Parathyroid adenoma (tissue), 2 donors: ENCODE results near the gene SLC7A6OS.

Experiments
- H2AFZ ChIP-seq: fragments of 300-600 bp; sonication (generic); one replicate; pipeline ENCODE4 v1.7.0; 2017; ENCODE audit warnings: antibody characterized with exemption, mild to moderate bottlenecking
- H3K27ac ChIP-seq: fragments of 300-600 bp; sonication (generic); one replicate; pipeline ENCODE4 v1.7.0; 2017
- H3K27me3 ChIP-seq: fragments of 300-600 bp; sonication (generic); one replicate; pipeline ENCODE4 v1.7.0; 2017; ENCODE audit warnings: low read length; ENCODE audit not compliant: control insufficient read depth, insufficient read depth
- H3K36me3 ChIP-seq: fragments of 300-600 bp; sonication (generic); one replicate; pipeline ENCODE4 v1.7.0; 2017; ENCODE audit warnings: low read length; ENCODE audit not compliant: control insufficient read depth, insufficient read depth
- H3K4me1 ChIP-seq: fragments of 300-600 bp; sonication (generic); one replicate; pipeline ENCODE4 v1.7.0; 2017; ENCODE audit warnings: control low read depth
- H3K4me2 ChIP-seq: fragments of 300-600 bp; sonication (generic); one replicate; pipeline ENCODE4 v1.7.0; 2017; ENCODE audit warnings: low read length
- H3K4me3 ChIP-seq: fragments of 300-600 bp; sonication (generic); one replicate; pipeline ENCODE4 v1.7.0; 2017; ENCODE audit warnings: low read depth, low read length
- H3K79me2 ChIP-seq: fragments of 300-600 bp; sonication (generic); one replicate; pipeline ENCODE4 v1.7.0; 2017; ENCODE audit warnings: control low read depth
- H3K9ac ChIP-seq: fragments of 300-600 bp; sonication (generic); one replicate; pipeline ENCODE4 v1.7.0; 2017; ENCODE audit warnings: mild to moderate bottlenecking
- H3K9me3 ChIP-seq: fragments of 300-600 bp; sonication (generic); one replicate; pipeline ENCODE4 v1.7.0; 2017; ENCODE audit warnings: low read length; ENCODE audit not compliant: control insufficient read depth
- CTCF ChIP-seq: fragments of 300-600 bp; sonication (generic); IDR thresholded peaks from one replicate; pipeline ENCODE4 v1.7.0; 2017; ENCODE audit warnings: antibody characterized with exemption, mild to moderate bottlenecking
- donor health status: primary hyperparathyroidism.

The SLC7A6OS gene

DNA sequence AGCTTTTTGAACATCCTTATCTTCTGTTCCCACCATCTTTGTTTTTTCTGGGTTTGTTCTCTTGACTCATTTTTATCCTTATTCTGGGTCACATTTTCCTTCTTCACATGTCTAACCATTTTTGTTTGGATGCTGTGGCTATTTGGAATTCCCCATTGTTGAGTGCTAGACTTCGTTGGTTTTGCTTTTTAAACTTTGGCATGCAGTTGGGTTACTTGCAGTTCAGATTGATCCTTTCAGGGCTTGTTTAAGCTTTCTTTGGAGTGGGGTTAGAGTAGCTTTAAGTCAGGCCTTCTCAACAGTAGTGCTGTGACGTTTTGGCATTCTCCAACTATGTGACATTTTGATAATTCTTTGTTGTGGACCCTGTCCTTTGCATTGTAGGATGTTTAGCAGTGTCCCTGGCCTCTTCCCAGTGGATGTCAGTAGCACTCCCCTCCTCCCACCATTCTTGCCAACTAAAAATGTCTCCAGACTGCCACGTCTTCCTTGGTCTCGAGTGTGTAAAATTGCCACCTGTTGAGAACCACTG, 21.2 kb upstream of the SLC7A6OS start:
- H3K36me3 ChIP-seq = no peaks in the 10 kb centered on the region
- H3K9ac ChIP-seq = no peak overlapping the region
- no peaks in the 10 kb centered on the region for H3K4me1 ChIP-seq
- no peak overlapping the region for H3K4me3 ChIP-seq
- no peaks in the 10 kb centered on the region for H3K27me3 ChIP-seq
- peaks cover 2% of the 10 kb centered on the region for H3K79me2 ChIP-seq
- H3K4me2 ChIP-seq = no peak overlapping the region
- TF ChIP-seq CTCF = no peak
- H3K27ac ChIP-seq = no peak overlapping the region
- H2AFZ ChIP-seq = no peak overlapping the region
- no peaks in the 10 kb centered on the region for H3K9me3 ChIP-seq

GRCh38 chr16:68328860-68329390, 18.2 kb upstream of the SLC7A6OS start:
- no peak for TF ChIP-seq CTCF
- Histone ChIP-seq H3K36me3 (no peaks in the 10 kb centered on the region), H3K9me3 (no peaks in the 10 kb centered on the region), H3K27me3 (no peaks in the 10 kb centered on the region), H3K4me1 (no peaks in the 10 kb centered on the region), H3K4me3 (no peak overlapping the region), H3K27ac (no peak overlapping the region), H3K9ac (no peak overlapping the region), H2AFZ (no peak overlapping the region), H3K79me2 (no peaks in the 10 kb centered on the region), H3K4me2 (no peak overlapping the region)

DNA sequence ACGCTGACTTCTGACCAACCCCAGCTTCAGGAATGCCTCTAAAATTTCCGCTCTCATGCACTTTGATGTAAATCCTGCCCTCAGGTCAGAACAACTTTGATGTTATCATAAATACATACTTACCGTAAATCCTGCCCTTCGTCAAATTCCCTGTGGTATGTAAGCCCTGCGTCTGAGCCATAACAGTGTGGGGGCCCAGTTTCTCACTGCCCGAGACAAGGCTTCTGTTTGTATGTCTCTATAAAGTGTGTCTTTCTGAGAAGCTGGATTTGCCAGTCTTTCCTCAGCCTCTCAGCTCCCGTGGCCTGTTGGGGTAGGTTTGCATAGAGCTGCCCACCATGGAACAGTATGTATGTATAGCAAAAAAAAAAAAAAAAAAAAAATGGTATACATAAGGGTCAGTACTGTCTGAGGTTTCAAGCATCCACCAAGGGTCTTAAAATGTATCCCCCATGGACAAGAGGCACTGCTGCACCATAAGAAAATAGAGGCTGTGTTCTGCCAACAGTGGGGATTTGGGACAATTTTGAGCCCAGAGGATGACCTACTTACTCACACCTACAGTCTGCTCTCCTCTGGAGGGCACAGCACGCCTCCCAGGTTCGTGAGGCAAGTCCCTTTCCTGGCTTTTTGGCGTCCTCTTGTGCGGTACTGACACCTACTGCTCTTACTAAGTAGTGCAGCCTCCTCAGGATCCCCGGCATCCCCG, 17.6 kb upstream of the SLC7A6OS start:
- no peak overlapping the region for H3K9ac ChIP-seq
- H3K9me3 ChIP-seq = no peaks in the 10 kb centered on the region
- peak; percentile 94 for TF ChIP-seq CTCF
- H3K27me3 ChIP-seq = no peaks in the 10 kb centered on the region
- no peak overlapping the region for H3K4me2 ChIP-seq
- no peaks in the 10 kb centered on the region for H3K36me3 ChIP-seq
- H2AFZ ChIP-seq = no peak overlapping the region
- no peak overlapping the region for H3K27ac ChIP-seq
- no peaks in the 10 kb centered on the region for H3K79me2 ChIP-seq
- H3K4me3 ChIP-seq = no peak overlapping the region
- H3K4me1 ChIP-seq = no peaks in the 10 kb centered on the region

DNA sequence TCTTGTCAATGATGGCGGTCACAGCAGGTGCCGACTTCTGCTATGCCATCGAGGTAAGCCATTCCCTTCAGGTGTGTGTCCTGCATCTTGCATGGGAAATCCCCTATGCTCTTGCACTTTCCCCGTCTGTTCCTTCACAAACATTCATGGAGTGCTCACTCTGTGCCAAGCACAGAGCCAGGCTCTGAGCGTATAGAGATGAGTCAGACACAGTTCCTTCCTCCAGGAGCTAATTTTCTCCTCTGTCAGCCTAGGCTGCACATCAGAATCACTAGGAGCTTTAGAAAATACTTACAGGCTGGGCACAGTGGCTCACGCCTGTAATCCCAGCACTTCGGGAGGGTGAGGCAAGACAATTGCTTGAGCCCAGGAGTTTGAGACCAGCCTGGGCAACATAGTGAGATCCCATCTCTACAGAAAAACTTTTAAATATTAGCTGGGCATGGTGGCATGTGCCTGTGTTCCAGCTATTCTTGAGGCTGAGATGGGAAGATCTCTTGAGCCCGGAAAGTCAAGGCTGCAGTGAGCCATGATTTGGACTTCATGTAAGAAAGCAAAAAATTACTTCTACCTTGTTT, 14.1 kb upstream of the SLC7A6OS start:
- Histone ChIP-seq H3K9me3 (no peaks in the 10 kb centered on the region), H3K4me1 (no peaks in the 10 kb centered on the region), H3K4me3 (no peak overlapping the region), H3K9ac (no peak overlapping the region), H3K27me3 (no peaks in the 10 kb centered on the region), H2AFZ (no peak overlapping the region), H3K27ac (no peak overlapping the region), H3K79me2 (no peaks in the 10 kb centered on the region), H3K4me2 (no peak overlapping the region), H3K36me3 (no peaks in the 10 kb centered on the region)
- TF ChIP-seq CTCF = no peak
